HFF-Myc (cell line): ENCODE data around the gene RUNX1.
A peak's percentile ranks its signal among the peaks of the same experiment; 100 is the strongest.

ENCODE experiments used
- DNase-seq: peaks from one replicate; pipeline ENCODE4 v3.0.0-alpha.2; 2011; ENCODE audit warnings: low read depth; ENCODE audit errors: extremely low read depth
- H3K4me3 ChIP-seq: replicated peaks from 2 replicates; pipeline ENCODE4 v1.5.1; 2011; ENCODE audit warnings: low read depth, mild to moderate bottlenecking, control low read depth, low read length
- CTCF ChIP-seq: IDR thresholded peaks from 2 replicates; pipeline ENCODE4 v1.5.1; 2012; ENCODE audit warnings: mild to moderate bottlenecking, low read depth, low read length, control low read depth; ENCODE audit errors: missing control alignments

The RUNX1 gene

DNA sequence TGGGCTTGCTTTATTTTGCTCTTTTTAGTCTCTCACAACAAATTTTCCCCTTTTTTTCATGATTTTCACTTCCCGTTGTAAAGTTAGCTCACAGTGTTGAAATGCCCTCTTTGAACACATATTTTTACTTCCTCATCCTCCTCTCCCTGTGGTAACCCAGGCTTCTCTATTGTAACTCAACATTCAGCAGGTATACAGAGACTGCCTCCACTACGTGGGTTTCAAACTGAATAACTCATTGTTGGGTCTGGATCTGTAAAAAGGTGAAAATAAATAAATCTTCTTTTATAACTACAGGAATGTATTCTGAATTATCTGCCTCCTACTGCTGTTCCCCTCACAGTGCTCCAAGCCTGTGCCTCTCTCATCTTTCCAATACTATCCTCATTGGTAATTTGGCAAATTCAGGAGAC is 166.4 kb downstream of the RUNX1 start:
- no peak for TF ChIP-seq CTCF
- DNase-seq, result no peak

DNA sequence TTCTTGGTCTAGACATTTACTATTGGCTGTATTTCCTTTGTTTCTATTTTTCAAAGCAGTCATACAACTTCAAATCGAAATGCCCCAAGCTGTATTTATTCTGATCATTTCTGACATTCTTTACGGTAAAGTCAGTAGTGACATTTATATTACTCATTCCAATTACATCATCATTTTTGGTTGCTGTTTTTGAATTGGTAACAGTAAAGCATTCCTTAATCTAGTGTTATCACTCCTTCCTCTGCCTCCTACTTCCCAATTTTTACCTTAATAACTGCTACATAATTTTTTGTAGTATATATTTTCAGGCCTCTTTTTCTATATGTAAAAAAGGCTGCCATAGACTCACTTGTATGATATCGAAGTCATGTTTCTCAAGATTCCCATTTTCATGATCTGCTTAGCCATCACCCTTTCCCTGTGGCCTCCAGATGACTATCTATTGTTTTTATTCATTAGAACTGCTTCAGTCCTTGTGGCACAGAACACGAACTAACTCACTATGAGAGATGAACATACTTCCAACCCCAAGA is 167.2 kb downstream of the RUNX1 start:
- peak overlapping the region; percentile 64 for H3K4me3 ChIP-seq
- no peak for TF ChIP-seq CTCF
- no peak for DNase-seq

More for the DNA sequence above, 166.4 kb downstream of the RUNX1 start:
- peak overlapping the region; percentile 64 for H3K4me3 ChIP-seq

GRCh38 chr21:34881421-34881820 is 167.7 kb downstream of the RUNX1 start:
- H3K4me3 ChIP-seq, result peak overlapping the region; percentile 64
- no peak for TF ChIP-seq CTCF
- DNase-seq, result no peak

- H3K4me3 ChIP-seq, result peak overlapping the region; percentile 64
- no peak for DNase-seq
- no peak for TF ChIP-seq CTCF
Observed at GRCh38 chr21:34880401-34880800, 168.7 kb downstream of the RUNX1 start.

- H3K4me3 ChIP-seq, result no peak overlapping the region
- TF ChIP-seq CTCF, result no peak
- no peak for DNase-seq
Observed at GRCh38 chr21:34878940-34879339, 170.2 kb downstream of the RUNX1 start.

GRCh38 chr21:34878501-34878900 is 170.6 kb downstream of the RUNX1 start:
- no peak for TF ChIP-seq CTCF
- H3K4me3 ChIP-seq, result no peak overlapping the region
- no peak for DNase-seq
